OCI-LY3 (cell line): ENCODE measurements around the gene BRAF.

ENCODE experiments used
- EZH2phosphoT487 ChIP-seq: fragments of 200-600 bp; shearing (Covaris generic); IDR thresholded peaks from 2 replicates; pipeline ENCODE4 v1.6.1; 2018; ENCODE audit warnings: antibody characterized with exemption, mixed run types, low read depth
- TF ChIP-seq, protein P1 (sequence below): fragments of 200-600, 300-600 bp; sonication (generic); IDR thresholded peaks from 2 replicates; pipeline ENCODE4 v1.5.1; 2014; ENCODE audit warnings: antibody characterized with exemption, low read length, low read depth

DNA sequence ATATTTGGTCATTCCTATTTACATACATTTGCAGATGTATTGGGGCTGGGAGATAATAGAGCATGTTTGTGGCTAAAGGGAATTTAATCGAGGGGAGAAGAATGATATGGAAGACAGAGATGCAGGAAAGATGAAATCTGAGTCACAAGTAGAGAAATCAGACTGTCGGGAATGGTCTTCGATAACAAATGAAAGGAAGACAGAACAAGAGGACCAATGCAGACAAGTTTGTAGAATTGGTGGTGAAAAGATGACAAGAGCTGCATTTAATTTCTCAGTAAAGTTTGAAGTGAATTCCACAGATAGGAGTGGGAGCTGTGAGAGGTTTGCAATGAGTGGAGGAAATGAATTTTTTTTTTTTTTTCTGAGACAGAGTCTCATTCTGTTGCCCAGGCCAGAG, 60.0 kb downstream of the BRAF start:
- TF ChIP-seq, protein P1, sequence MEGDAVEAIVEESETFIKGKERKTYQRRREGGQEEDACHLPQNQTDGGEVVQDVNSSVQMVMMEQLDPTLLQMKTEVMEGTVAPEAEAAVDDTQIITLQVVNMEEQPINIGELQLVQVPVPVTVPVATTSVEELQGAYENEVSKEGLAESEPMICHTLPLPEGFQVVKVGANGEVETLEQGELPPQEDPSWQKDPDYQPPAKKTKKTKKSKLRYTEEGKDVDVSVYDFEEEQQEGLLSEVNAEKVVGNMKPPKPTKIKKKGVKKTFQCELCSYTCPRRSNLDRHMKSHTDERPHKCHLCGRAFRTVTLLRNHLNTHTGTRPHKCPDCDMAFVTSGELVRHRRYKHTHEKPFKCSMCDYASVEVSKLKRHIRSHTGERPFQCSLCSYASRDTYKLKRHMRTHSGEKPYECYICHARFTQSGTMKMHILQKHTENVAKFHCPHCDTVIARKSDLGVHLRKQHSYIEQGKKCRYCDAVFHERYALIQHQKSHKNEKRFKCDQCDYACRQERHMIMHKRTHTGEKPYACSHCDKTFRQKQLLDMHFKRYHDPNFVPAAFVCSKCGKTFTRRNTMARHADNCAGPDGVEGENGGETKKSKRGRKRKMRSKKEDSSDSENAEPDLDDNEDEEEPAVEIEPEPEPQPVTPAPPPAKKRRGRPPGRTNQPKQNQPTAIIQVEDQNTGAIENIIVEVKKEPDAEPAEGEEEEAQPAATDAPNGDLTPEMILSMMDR = no peak
- TF ChIP-seq EZH2phosphoT487 = no peak
